GM19438 (cell line): Measurements from ENCODE around the gene APOA1.

Source experiments
- ATAC-seq: cut with Tn5 transposase; IDR thresholded peaks from one replicate; pipeline ENCODE4 v1.9.1; 2021; ENCODE audit warnings: low read depth; ENCODE audit not compliant: unreplicated experiment

The APOA1 gene

GRCh38 chr11:116837231-116838091, at the start of gene APOA1:
Gene APOA1 (minus strand): TSS chr11:116837622. CDS start chr11:116837387, 235 bp downstream.
- ATAC-seq: no peak

GRCh38 chr11:116885951-116886655, 48.7 kb upstream of the APOA1 start:
- no peak for ATAC-seq

GRCh38 chr11:116882386-116882785, 45.0 kb upstream of the APOA1 start:
- no peak for ATAC-seq

- no peak for ATAC-seq
Measured at GRCh38 chr11:116881143-116881542, 43.7 kb upstream of the APOA1 start.

GRCh38 chr11:116879800-116880625, 42.6 kb upstream of the APOA1 start:
- ATAC-seq: no peak

- ATAC-seq: no peak
Measured at GRCh38 chr11:116876656-116877055, 39.2 kb upstream of the APOA1 start.

- ATAC-seq: no peak
Measured at GRCh38 chr11:116875194-116875593, 37.8 kb upstream of the APOA1 start.

GRCh38 chr11:116874251-116874650, 36.8 kb upstream of the APOA1 start:
- no peak for ATAC-seq

- no peak for ATAC-seq
Measured at GRCh38 chr11:116873381-116873780, 36.0 kb upstream of the APOA1 start.

- ATAC-seq: no peak
Measured at GRCh38 chr11:116871248-116871647, 33.8 kb upstream of the APOA1 start.

- ATAC-seq: no peak
Measured at GRCh38 chr11:116870054-116870453, 32.6 kb upstream of the APOA1 start.

GRCh38 chr11:116869610-116870009, 32.2 kb upstream of the APOA1 start:
- ATAC-seq: no peak

- no peak for ATAC-seq
Measured at GRCh38 chr11:116868066-116868465, 30.6 kb upstream of the APOA1 start.

GRCh38 chr11:116867619-116868018, 30.2 kb upstream of the APOA1 start:
- ATAC-seq: no peak

- no peak for ATAC-seq
Measured at GRCh38 chr11:116866804-116867455, 29.5 kb upstream of the APOA1 start.

- no peak for ATAC-seq
Measured at GRCh38 chr11:116865696-116866095, 28.3 kb upstream of the APOA1 start.

- ATAC-seq: no peak
Measured at GRCh38 chr11:116864531-116864930, 27.1 kb upstream of the APOA1 start.

- ATAC-seq: no peak
Measured at GRCh38 chr11:116862951-116863350, 25.5 kb upstream of the APOA1 start.

GRCh38 chr11:116862185-116862584, 24.8 kb upstream of the APOA1 start:
- no peak for ATAC-seq

- ATAC-seq: no peak
Measured at GRCh38 chr11:116861539-116861938, 24.1 kb upstream of the APOA1 start.
